Activated naive CD8-positive, alpha-beta T cell treated with anti-CD3 and anti-CD28 coated beads for 36 hours (primary cell): ENCODE data around the gene NEK6. TPM values are rescaled to one million over a fixed set of nuclear protein-coding genes. Genes with fewer than 3 reads are reported as not detected.

ENCODE experiments used
- DNase-seq: peaks from one replicate; pipeline ENCODE4 v3.0.0; 2021
- H3K27ac Mint-ChIP-seq: one replicate; pipeline ENCODE4 v1.8.0; 2022; ENCODE audit warnings: mild to moderate bottlenecking, moderate library complexity, mixed read lengths
- H3K27me3 Mint-ChIP-seq: one replicate; pipeline ENCODE4 v1.8.0; 2022; ENCODE audit warnings: mild to moderate bottlenecking, mixed read lengths
- H3K36me3 Mint-ChIP-seq: one replicate; pipeline ENCODE4 v1.8.0; 2021; ENCODE audit warnings: mild to moderate bottlenecking, mixed read lengths
- H3K4me1 Mint-ChIP-seq: one replicate; pipeline ENCODE4 v1.8.0; 2021; ENCODE audit warnings: mixed read lengths
- H3K4me3 Mint-ChIP-seq: one replicate; pipeline ENCODE4 v1.8.0; 2022; ENCODE audit warnings: mild to moderate bottlenecking, moderate library complexity, mixed read lengths
- H3K9me3 Mint-ChIP-seq: one replicate; pipeline ENCODE4 v1.8.0; 2022; ENCODE audit warnings: mixed read lengths
- total RNA-seq, 2 experiments: library from RNA; stranded (reverse); gene quantifications; one replicate each; pipeline ENCODE4 v1.2.3, GENCODE V29; 2021

NEK6 gene
- total RNA-seq, 2 experiments from 2014 or later = 18.8 to 19.4 TPM

- H3K4me3 Mint-ChIP-seq = no peak overlapping the region
- DNase-seq = no peak
- no peak overlapping the region for H3K27ac Mint-ChIP-seq
- no peaks in the 10 kb centered on the region for H3K9me3 Mint-ChIP-seq
- H3K27me3 Mint-ChIP-seq = peaks cover 48% of the 10 kb centered on the region
- H3K4me1 Mint-ChIP-seq = peaks cover 24% of the 10 kb centered on the region
- H3K36me3 Mint-ChIP-seq = peaks cover 2% of the 10 kb centered on the region
Observed at GRCh38 chr9:124263800-124264426, 6.2 kb downstream of the NEK6 start.

GRCh38 chr9:124264823-124265233 is 7.1 kb downstream of the NEK6 start:
- peaks cover 21% of the 10 kb centered on the region for H3K4me1 Mint-ChIP-seq
- H3K9me3 Mint-ChIP-seq = no peaks in the 10 kb centered on the region
- no peak overlapping the region for H3K27ac Mint-ChIP-seq
- H3K27me3 Mint-ChIP-seq = peaks cover 40% of the 10 kb centered on the region
- DNase-seq = no peak
- H3K36me3 Mint-ChIP-seq = peaks cover 2% of the 10 kb centered on the region
- H3K4me3 Mint-ChIP-seq = no peak overlapping the region

GRCh38 chr9:124265551-124265950 is 7.8 kb downstream of the NEK6 start:
- H3K27me3 Mint-ChIP-seq = peaks cover 33% of the 10 kb centered on the region

DNA sequence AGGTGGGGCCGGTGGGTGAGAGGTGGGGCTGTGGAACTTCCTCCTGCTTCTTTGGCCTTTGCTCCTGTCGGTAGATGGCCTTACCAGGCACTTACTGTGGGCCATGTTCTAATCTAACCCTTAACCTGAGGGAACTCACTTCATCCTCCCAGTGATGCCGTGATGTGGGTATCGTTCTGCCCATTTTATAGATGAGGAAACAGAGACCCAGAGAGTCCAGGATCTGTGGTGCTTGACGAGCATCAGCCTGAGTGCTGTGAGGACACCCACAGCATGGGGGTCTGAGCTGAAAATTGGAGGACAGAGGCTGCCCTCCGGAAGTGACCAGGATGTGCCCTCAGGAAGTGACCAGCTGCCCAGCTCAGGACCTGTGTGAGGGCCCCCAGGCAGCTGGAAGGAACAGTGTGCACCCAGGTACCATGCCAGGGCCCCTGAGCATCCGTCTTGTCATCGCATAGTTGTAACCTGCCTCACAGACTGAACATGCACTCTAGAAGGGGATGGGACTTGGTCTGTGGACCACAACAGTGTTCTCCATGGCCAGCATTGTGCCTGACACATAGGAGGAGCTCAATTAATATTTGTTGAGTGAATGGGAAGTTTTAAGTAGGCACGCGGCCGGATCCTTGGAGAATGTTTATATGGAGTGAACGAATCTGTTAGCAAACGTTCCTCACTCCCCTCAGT is 8.5 kb downstream of the NEK6 start:
- Mint-ChIP-seq H3K4me3 (no peak overlapping the region), H3K27ac (no peak overlapping the region), H3K27me3 (peaks cover 26% of the 10 kb centered on the region), H3K9me3 (no peaks in the 10 kb centered on the region), H3K4me1 (peaks cover 16% of the 10 kb centered on the region), H3K36me3 (no peaks in the 10 kb centered on the region)
- no peak for DNase-seq

More at GRCh38 chr9:124265551-124265950, 7.8 kb downstream of the NEK6 start:
- Mint-ChIP-seq H3K4me3 (no peak overlapping the region), H3K9me3 (no peaks in the 10 kb centered on the region), H3K36me3 (peaks cover under 1% of the 10 kb centered on the region), H3K4me1 (peaks cover 21% of the 10 kb centered on the region), H3K27ac (no peak overlapping the region)
- no peak for DNase-seq

DNA sequence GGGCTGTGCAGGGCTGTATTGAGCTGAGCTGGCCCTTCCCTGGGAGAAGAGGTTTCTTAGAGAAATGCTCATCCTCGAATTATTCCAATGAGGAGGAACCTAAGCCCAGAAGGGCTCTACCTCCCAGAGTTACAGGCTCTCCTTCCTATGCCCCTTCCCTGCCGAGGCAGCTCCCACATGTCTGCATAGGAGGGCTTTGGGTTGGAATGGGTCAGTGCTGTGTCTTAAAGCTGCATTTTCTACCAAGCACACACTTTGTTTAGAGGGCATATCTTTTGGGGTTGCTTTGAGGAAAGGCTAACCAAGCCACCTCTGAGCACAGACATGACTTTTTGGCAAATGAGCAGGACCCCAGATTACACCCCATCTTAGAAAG is 9.1 kb downstream of the NEK6 start:
- Mint-ChIP-seq H3K36me3 (no peaks in the 10 kb centered on the region), H3K27me3 (peaks cover 21% of the 10 kb centered on the region), H3K9me3 (no peaks in the 10 kb centered on the region), H3K4me1 (peaks cover 14% of the 10 kb centered on the region), H3K4me3 (no peak overlapping the region), H3K27ac (no peak overlapping the region)
- DNase-seq = no peak

- DNase-seq = no peak
- Mint-ChIP-seq H3K36me3 (no peaks in the 10 kb centered on the region), H3K4me3 (no peak overlapping the region), H3K27me3 (peaks cover 15% of the 10 kb centered on the region), H3K9me3 (no peaks in the 10 kb centered on the region), H3K27ac (no peak overlapping the region), H3K4me1 (peaks cover 12% of the 10 kb centered on the region)
Observed at GRCh38 chr9:124267271-124267807, 9.6 kb downstream of the NEK6 start.

GRCh38 chr9:124268248-124268647 is 10.5 kb downstream of the NEK6 start:
- Mint-ChIP-seq H3K4me3 (no peak overlapping the region), H3K36me3 (no peaks in the 10 kb centered on the region), H3K27me3 (peaks cover 13% of the 10 kb centered on the region), H3K9me3 (no peaks in the 10 kb centered on the region), H3K4me1 (peaks cover 12% of the 10 kb centered on the region), H3K27ac (no peak overlapping the region)
- no peak for DNase-seq

- Mint-ChIP-seq H3K9me3 (no peaks in the 10 kb centered on the region), H3K36me3 (no peaks in the 10 kb centered on the region), H3K27me3 (peaks cover 13% of the 10 kb centered on the region), H3K4me1 (peaks cover 12% of the 10 kb centered on the region), H3K4me3 (no peak overlapping the region), H3K27ac (no peak overlapping the region)
- DNase-seq = no peak
Observed at GRCh38 chr9:124268661-124269060, 10.9 kb downstream of the NEK6 start.

DNA sequence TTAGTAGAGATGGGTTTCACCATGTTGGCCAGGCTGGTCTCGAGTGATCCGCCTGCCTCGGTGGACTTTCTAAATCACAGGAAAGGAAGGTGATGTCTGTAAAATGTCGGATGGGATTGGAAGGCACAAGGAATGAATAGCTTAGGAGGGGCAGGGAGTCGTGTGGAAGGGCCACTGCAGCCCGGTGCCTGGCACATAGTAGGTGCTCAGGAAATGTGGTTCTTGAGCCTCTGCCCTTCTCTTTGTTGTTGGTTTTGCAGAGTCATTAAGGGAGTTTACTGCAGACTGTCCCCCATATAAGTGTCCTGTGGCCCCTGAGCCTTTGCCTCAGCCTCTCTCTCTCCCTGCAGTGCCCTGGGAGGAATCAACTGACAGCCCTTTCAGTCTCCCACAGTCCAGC is 11.8 kb downstream of the NEK6 start:
- Mint-ChIP-seq H3K36me3 (no peaks in the 10 kb centered on the region), H3K4me1 (peaks cover 12% of the 10 kb centered on the region), H3K9me3 (no peaks in the 10 kb centered on the region), H3K27ac (no peak overlapping the region), H3K27me3 (peaks cover 13% of the 10 kb centered on the region), H3K4me3 (no peak overlapping the region)
- no peak for DNase-seq

DNA sequence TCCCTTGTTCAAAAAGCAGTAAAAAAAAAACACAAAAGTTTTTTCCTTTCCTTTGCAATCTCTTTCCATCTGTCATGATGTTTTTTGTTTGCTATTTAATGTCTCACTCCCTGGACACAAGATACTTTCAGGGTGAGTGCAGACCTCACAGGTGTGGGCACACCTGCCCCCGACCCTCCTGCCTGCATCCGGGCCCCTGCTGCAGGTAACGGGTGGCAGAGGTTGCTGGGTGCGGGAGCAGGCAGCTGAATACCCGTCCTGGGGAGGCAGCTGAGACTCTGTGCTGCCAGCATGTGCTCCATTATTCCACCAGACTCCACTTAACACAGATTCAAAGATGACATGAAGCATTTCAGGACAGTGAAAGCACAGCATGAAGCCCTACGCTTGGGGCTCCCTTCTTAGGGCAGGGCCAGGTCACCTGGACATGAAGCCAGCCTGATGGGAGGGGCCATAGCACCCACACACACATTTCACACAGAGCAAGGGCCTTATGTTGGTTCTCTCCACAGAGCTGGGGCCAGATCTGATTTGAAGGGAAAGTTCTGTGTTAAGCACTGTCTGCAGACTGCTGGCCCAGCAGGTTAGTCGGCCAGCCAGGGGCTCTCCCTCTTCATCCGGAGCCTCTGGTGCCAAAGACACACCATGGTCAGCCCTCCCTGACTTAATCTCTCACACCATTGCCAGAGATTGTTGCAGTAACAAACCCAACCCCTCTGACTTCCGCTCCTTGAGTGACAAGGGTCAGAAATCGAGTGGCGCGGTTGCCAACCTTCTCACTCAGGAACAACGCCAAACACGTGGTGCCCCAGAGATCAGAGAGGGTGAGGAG is 13.0 kb downstream of the NEK6 start:
- Mint-ChIP-seq H3K9me3 (no peaks in the 10 kb centered on the region), H3K27me3 (peaks cover 9% of the 10 kb centered on the region), H3K4me1 (peaks cover 12% of the 10 kb centered on the region), H3K4me3 (no peak overlapping the region), H3K27ac (no peak overlapping the region), H3K36me3 (no peaks in the 10 kb centered on the region)
- DNase-seq = no peak

DNA sequence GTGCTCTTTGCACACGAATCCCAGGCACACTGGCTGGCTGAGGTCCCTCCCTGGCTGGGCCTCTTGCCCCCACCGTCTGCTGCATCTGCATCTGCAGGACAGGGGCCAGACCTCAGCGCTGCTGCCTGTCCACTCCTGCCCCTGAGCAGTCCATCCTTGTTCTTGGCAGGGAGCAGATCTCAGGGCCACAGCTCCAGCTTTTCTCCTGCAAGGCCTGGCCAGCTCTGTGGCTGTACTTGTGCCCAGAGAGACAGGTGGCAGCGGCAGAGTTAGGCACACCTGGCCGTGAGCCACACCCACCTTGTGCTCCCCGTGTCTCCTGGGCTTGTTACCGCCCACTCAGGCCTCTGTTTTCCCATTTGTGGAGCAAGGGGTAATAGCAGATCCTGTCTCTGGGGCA is 13.9 kb downstream of the NEK6 start:
- H3K27ac Mint-ChIP-seq = no peak overlapping the region
- no peak overlapping the region for H3K4me3 Mint-ChIP-seq
- H3K36me3 Mint-ChIP-seq = no peaks in the 10 kb centered on the region
- H3K4me1 Mint-ChIP-seq = peaks cover 12% of the 10 kb centered on the region
- H3K27me3 Mint-ChIP-seq = peaks cover 6% of the 10 kb centered on the region
- no peaks in the 10 kb centered on the region for H3K9me3 Mint-ChIP-seq
- no peak for DNase-seq

DNA sequence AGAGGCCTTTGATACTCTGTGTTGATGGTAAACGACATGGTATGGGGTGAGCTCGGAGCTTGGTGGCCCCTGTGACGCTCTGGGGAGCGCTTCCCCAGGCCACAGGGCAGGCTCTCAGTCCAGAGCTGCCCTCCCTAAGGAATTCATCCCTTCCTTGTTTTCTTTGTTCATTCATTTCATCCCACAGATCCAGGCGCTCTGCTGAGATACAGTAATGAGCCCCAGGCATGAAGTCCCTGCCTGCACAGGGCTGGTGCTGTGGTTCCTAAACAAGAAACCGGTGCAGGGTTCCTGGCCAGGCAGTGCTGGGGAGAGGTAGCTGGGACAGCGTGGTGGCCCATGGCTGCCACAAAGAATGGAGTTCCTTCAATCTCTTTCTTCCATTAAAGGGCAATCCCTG is 14.4 kb downstream of the NEK6 start:
- no peaks in the 10 kb centered on the region for H3K9me3 Mint-ChIP-seq
- no peak for DNase-seq
- H3K4me3 Mint-ChIP-seq = no peak overlapping the region
- no peak overlapping the region for H3K27ac Mint-ChIP-seq
- peaks cover 6% of the 10 kb centered on the region for H3K27me3 Mint-ChIP-seq
- peaks cover 9% of the 10 kb centered on the region for H3K4me1 Mint-ChIP-seq
- H3K36me3 Mint-ChIP-seq = no peaks in the 10 kb centered on the region

- Mint-ChIP-seq H3K9me3 (no peaks in the 10 kb centered on the region), H3K4me1 (peaks cover 3% of the 10 kb centered on the region), H3K27me3 (peaks cover 6% of the 10 kb centered on the region), H3K27ac (no peak overlapping the region), H3K4me3 (no peak overlapping the region), H3K36me3 (no peaks in the 10 kb centered on the region)
- DNase-seq = no peak
Observed at GRCh38 chr9:124272979-124273378, 15.2 kb downstream of the NEK6 start.

- Mint-ChIP-seq H3K9me3 (no peaks in the 10 kb centered on the region), H3K27ac (no peak overlapping the region), H3K4me1 (no peaks in the 10 kb centered on the region), H3K27me3 (peaks cover 3% of the 10 kb centered on the region), H3K36me3 (no peaks in the 10 kb centered on the region), H3K4me3 (no peak overlapping the region)
- DNase-seq = no peak
Observed at GRCh38 chr9:124273427-124274160, 15.8 kb downstream of the NEK6 start.

DNA sequence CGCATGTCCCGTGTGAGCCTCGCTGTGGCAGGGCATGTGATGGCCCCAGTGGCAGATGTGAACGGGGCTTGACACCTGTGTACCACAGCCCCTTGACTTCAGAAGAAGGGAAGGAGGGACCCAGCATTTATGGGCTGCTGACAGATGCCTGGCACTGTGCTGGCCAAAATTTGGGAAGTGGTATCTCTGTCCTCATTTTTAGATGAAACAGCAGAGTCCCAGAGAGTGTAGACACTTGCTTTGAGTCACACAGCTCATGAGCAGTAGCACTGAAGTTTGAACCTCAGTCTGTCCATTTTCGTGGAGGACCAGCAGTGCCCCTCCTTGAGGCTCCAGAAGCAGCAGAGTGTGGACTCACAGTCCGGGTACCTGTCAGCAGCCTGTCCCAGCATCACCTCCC is 16.5 kb downstream of the NEK6 start:
- Mint-ChIP-seq H3K9me3 (no peaks in the 10 kb centered on the region), H3K36me3 (no peaks in the 10 kb centered on the region), H3K27me3 (no peaks in the 10 kb centered on the region), H3K4me1 (no peaks in the 10 kb centered on the region), H3K27ac (no peak overlapping the region), H3K4me3 (no peak overlapping the region)
- no peak for DNase-seq
